ENCODE data around the gene RAB31. TPM values are rescaled to one million over a fixed set of nuclear protein-coding genes. Genes with fewer than 3 reads are reported as not detected.

The RAB31 gene
- total RNA-seq, 4 donors from 2014 or later = 22.9 to 98.1 (median 34.3) TPM

DNA sequence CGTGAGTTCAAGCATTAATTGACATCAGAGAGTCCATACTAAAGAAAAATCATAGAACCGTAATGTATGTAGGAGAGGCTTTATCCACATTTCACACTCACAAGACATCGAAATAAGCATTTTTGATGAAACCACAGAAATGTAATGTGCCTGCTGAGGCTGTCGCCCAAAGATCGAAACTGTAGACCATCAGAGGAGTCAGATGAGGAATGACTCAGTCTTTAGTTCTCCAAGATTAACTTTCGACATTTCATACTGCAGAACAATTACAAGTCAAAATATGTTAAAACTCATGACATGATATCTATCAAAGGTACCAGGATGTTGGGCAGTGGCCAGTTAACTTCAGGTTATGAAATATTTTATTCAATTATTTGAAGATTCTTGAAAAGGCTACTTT is 79.6 kb downstream of the RAB31 start:
- H3K9me3 ChIP-seq = no peaks in the 10 kb centered on the region
- H3K36me3 ChIP-seq = no peaks in the 10 kb centered on the region
- no peak for TF ChIP-seq POLR2A (IDR thresholded peaks at IDR 0.05)
- TF ChIP-seq, protein P1, sequence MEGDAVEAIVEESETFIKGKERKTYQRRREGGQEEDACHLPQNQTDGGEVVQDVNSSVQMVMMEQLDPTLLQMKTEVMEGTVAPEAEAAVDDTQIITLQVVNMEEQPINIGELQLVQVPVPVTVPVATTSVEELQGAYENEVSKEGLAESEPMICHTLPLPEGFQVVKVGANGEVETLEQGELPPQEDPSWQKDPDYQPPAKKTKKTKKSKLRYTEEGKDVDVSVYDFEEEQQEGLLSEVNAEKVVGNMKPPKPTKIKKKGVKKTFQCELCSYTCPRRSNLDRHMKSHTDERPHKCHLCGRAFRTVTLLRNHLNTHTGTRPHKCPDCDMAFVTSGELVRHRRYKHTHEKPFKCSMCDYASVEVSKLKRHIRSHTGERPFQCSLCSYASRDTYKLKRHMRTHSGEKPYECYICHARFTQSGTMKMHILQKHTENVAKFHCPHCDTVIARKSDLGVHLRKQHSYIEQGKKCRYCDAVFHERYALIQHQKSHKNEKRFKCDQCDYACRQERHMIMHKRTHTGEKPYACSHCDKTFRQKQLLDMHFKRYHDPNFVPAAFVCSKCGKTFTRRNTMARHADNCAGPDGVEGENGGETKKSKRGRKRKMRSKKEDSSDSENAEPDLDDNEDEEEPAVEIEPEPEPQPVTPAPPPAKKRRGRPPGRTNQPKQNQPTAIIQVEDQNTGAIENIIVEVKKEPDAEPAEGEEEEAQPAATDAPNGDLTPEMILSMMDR (IDR thresholded peaks at IDR 0.05) = no peak
- no peak overlapping the region for H3K27ac ChIP-seq
- H3K4me1 ChIP-seq = no peaks in the 10 kb centered on the region
- H3K27me3 ChIP-seq = no peaks in the 10 kb centered on the region
- intact Hi-C loops (cut with DNase I; ENCODE audit: low total_unique reads) = no loop called here
- no peak for DNase-seq
- H3K4me3 ChIP-seq = no peak overlapping the region

DNA sequence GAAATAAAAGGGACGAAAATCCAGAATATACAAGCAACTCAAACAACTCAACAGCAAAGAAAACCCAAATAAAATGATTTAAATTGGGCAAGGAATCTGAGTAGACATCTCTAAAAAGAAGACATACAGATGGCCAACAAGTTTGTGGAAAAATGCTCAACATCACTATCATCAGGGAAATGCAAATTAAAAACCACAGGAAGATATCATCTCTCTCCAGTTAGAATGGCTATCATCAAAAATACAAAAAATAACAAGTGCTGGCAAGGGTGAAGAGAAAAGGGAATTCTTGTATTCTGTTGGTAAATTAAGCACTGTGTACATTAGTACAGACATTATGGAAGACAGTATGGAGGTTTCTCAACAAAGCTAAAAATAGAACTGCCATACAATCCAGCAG is 80.0 kb downstream of the RAB31 start:
- DNase-seq = no peak
- Histone ChIP-seq H3K27me3 (no peaks in the 10 kb centered on the region), H3K9me3 (no peaks in the 10 kb centered on the region), H3K4me1 (no peaks in the 10 kb centered on the region), H3K27ac (no peak overlapping the region), H3K36me3 (no peaks in the 10 kb centered on the region), H3K4me3 (no peak overlapping the region)
- TF ChIP-seq POLR2A (IDR thresholded peaks at IDR 0.05) = no peak
- TF ChIP-seq, protein P1 (IDR thresholded peaks at IDR 0.05) = no peak
- intact Hi-C loops (cut with DNase I; ENCODE audit: low total_unique reads) = no loop called here

DNA sequence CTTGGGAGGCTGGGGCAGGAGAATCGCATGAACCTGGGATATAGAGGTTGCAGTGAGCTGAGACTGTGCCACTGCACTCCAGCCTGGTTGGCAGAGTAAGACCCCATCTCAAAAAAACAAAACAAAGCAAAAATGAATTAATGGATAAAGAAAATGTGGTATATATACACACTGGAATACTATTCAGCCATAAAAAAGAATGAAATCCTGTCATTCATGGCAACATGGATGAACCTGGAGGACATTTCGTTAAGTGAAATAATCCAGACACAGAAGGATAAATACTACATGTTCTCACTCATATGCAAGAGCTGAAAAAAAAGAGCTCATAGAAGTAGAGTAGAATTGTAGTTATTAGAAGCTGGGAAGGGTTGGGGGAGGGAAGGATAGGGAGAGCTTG is 80.8 kb downstream of the RAB31 start:
- Histone ChIP-seq H3K36me3 (no peaks in the 10 kb centered on the region), H3K27ac (no peak overlapping the region), H3K4me3 (no peak overlapping the region), H3K9me3 (no peaks in the 10 kb centered on the region), H3K27me3 (no peaks in the 10 kb centered on the region), H3K4me1 (no peaks in the 10 kb centered on the region)
- TF ChIP-seq POLR2A (IDR thresholded peaks at IDR 0.05) = no peak
- TF ChIP-seq, protein P1 (IDR thresholded peaks at IDR 0.05) = no peak
- no peak for DNase-seq
- intact Hi-C loops (cut with DNase I; ENCODE audit: low total_unique reads) = no loop called here

DNA sequence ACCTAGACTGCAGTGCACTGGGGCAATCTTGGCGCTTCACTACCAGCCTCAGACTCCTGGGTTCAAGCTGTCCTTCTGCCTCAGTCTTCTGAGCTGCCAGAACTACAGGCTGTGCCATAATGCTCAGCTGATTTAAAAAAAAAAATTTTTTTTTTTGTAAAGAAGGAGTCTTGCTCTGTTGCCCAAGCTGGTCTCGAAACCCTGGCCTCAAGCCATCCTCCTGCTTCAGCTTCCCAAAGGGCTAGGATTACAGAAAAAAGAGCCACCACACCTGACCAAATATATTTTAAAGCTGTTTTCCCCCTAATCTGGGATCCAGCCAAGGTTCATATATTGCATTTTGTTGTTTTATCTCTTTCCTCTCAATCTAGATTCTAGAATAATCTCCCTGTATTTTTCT is 82.2 kb downstream of the RAB31 start:
- no peak for TF ChIP-seq POLR2A (IDR thresholded peaks at IDR 0.05)
- TF ChIP-seq, protein P1 (IDR thresholded peaks at IDR 0.05) = no peak
- no peaks in the 10 kb centered on the region for H3K27me3 ChIP-seq
- H3K4me3 ChIP-seq = no peak overlapping the region
- intact Hi-C loops (cut with DNase I; ENCODE audit: low total_unique reads) = no loop called here
- no peaks in the 10 kb centered on the region for H3K36me3 ChIP-seq
- H3K9me3 ChIP-seq = no peaks in the 10 kb centered on the region
- no peak overlapping the region for H3K27ac ChIP-seq
- H3K4me1 ChIP-seq = no peaks in the 10 kb centered on the region
- DNase-seq = no peak

DNA sequence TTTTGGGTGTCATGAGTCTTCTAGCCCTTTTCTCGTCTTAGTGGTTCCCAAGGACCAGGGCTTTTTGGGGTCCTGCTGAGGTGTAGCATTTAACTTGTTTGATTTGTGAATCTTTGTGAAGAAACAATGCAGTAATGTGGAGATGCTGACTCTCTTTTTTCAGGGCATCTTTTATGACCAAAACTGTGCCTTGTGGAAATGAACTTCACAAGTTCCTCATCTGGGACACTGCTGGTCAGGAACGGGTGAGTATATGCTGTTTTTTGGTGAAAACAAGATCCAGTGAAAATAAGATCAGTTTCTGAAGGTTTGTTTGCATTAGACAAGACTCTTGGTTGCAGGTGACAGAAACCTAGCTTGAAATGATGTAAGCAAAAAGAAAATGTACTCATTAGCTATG is 83.9 kb downstream of the RAB31 start:
- DNase-seq = no peak
- intact Hi-C loops (cut with DNase I; ENCODE audit: low total_unique reads) = no loop called here
- Histone ChIP-seq H3K4me3 (no peak overlapping the region), H3K36me3 (no peaks in the 10 kb centered on the region), H3K27ac (no peak overlapping the region), H3K4me1 (no peaks in the 10 kb centered on the region), H3K27me3 (no peaks in the 10 kb centered on the region), H3K9me3 (no peaks in the 10 kb centered on the region)
- TF ChIP-seq, protein P1 (IDR thresholded peaks at IDR 0.05) = no peak
- no peak for TF ChIP-seq POLR2A (IDR thresholded peaks at IDR 0.05)

Measured in uterus (tissue), 4 donors.